GM19324 (cell line): Measurements from ENCODE around the gene SHOC2.
"Not testable (repeated sequence)": the region's sequence is repeated elsewhere in the genome, so short reads cannot be mapped to it uniquely, and the experiment has no call there.

Experiments
- ATAC-seq: cut with Tn5 transposase; IDR thresholded peaks from one replicate; pipeline ENCODE4 v1.9.1; 2021; ENCODE audit warnings: mild to moderate bottlenecking, moderate library complexity; ENCODE audit not compliant: unreplicated experiment, low FRiP score

Gene SHOC2

GRCh38 chr10:110900983-110901382 lies 18.4 kb upstream of the SHOC2 start:
- no peak for ATAC-seq

GRCh38 chr10:110901954-110902819 lies 17.2 kb upstream of the SHOC2 start:
- ATAC-seq = no peak

- no peak for ATAC-seq
Measured at GRCh38 chr10:110903280-110904278, 15.8 kb upstream of the SHOC2 start.

- ATAC-seq = no peak
Measured at GRCh38 chr10:110910138-110910537, 9.3 kb upstream of the SHOC2 start.

GRCh38 chr10:110912374-110912773 lies 7.0 kb upstream of the SHOC2 start:
- no peak for ATAC-seq

- no peak for ATAC-seq
Measured at GRCh38 chr10:110914431-110914830, 5.0 kb upstream of the SHOC2 start.

GRCh38 chr10:110915035-110915434 lies 4.4 kb upstream of the SHOC2 start:
- ATAC-seq = no peak

- not testable (repeated sequence) for ATAC-seq
Measured at GRCh38 chr10:110915600-110915999, 3.8 kb upstream of the SHOC2 start.

GRCh38 chr10:110916554-110917346 lies 2.7 kb upstream of the SHOC2 start:
- no peak for ATAC-seq

GRCh38 chr10:110918269-110918642 lies 1.1 kb upstream of the SHOC2 start:
- ATAC-seq = no peak

GRCh38 chr10:110918643-110919348 lies 608 bp upstream of the SHOC2 start, which contains the start of gene BBIP1:
BBIP1 (minus strand) TSS chr10:110919180; CDS start chr10:110918157, 1,023 bp downstream.
- peak; percentile 89 for ATAC-seq

GRCh38 chr10:110919971-110920881 lies 822 bp downstream of the SHOC2 start:
- ATAC-seq = peak; percentile 27

GRCh38 chr10:110923856-110924493 lies 4.6 kb downstream of the SHOC2 start:
- no peak for ATAC-seq

- ATAC-seq = no peak
Measured at GRCh38 chr10:110927461-110927860, 8.1 kb downstream of the SHOC2 start.

GRCh38 chr10:110931769-110932381 lies 12.5 kb downstream of the SHOC2 start:
- ATAC-seq = no peak

- ATAC-seq = no peak
Measured at GRCh38 chr10:110932505-110933180, 13.2 kb downstream of the SHOC2 start.

- no peak for ATAC-seq
Measured at GRCh38 chr10:110936757-110937156, 17.4 kb downstream of the SHOC2 start.
